Right renal pelvis (tissue), 4 donors: Measurements from ENCODE around the gene PANK4. TPM values are rescaled to one million over a fixed set of nuclear protein-coding genes. Genes with fewer than 3 reads are reported as not detected.

Experiments
- DNase-seq, 4 donors: peaks; one replicate each; pipeline ENCODE4 v3.0.0-alpha.2; 2013; ENCODE audit warnings: low read depth in 4 of 4, low spot score in 3 of 4, missing footprints in 1 of 4
- polyA plus RNA-seq, 4 donors: library from polyadenylated mRNA; unstranded; fragments of 120-200 nt; gene quantifications; one replicate each; pipeline ENCODE4 v1.2.1, GENCODE V29; 2013; ENCODE audit not compliant: insufficient read length in 4 of 4

Gene PANK4
- polyA plus RNA-seq, 4 donors = 27.3 to 30.8 (median 29.3) TPM

DNA sequence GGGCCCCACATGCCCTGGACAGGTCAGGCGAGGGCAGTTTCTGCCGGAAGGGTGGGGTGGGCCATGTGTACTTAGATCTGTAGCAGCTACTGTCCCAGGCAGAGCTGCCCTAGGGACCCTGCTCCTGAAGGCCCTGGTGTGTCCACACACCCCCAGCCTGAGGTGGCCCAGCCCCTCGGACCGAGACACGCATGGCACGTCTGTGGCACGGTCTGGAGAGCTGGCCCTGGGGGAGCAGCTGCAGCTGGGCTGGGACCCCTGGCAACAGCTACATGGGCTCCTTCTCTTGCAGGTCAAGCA lies 24.6 kb downstream of the PANK4 start:
- DNase-seq = no peak

DNA sequence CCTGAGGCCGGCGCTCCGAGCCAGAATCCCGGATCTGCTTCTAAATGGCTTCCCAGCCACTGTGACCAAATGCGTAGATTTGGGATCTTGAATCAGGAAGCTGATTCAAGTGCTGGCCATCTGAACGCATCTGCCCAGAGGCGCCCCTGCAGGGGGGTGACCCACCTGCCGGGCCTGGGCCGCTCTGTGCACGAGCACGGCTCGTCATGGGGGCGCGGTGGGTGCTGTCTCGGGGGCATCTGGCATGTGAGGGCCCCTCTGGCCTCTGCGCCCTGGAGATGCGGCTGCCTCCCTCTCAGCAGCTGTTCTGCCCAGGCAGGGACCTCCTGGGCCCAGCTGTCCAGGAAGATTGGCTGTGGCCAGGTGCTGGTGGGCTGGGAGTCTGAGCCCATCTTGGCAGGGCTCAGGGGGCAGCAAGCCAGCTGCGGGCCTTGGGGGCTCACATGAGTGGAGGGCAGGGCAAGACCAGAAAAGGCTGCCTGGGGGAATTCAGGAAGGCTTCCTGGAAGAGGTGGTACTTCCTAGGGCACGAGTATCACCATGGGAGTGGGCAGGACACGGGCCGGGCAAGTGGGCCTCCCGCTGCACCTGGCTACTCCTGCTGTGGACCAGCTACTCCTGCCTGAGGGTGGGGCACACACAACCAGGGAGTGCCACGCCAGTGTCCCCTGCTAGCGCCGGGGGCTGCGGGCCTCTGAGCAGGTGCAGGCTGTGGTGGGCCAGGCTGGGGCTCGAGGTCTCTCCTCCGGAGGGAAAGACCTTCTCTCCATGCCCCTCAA lies 25.2 kb downstream of the PANK4 start:
- DNase-seq = no peak

DNA sequence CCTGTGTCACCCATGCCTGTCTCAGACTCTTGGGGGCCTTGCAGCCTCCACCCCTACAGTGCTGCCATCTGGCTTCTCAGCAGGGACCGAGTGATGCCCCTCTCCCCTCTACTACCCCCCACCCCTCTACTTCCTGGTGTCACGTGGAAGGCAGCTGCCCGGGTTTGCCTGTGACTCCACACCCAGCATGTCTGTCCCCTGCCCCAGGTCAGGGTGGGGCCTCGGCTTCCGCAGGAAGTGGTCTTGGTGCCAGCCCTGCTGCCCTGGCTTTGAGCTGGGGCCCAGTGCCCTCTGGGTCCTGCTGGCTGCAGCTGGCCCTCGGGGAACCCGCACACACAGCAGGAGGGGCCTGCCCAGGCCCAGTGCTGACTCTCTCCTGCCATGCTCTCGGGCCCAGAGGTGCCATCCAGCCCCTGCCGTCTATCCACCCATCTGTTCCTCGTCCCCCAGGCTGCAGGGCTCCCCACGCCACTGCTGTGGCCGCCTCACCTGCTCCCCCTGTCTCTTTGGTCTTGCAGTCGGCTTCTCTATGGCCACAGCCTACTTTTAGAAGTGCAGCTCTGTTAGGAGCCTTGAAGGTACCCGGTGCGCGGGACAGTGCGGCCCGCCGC lies 26.3 kb downstream of the PANK4 start:
- no peak for DNase-seq

DNA sequence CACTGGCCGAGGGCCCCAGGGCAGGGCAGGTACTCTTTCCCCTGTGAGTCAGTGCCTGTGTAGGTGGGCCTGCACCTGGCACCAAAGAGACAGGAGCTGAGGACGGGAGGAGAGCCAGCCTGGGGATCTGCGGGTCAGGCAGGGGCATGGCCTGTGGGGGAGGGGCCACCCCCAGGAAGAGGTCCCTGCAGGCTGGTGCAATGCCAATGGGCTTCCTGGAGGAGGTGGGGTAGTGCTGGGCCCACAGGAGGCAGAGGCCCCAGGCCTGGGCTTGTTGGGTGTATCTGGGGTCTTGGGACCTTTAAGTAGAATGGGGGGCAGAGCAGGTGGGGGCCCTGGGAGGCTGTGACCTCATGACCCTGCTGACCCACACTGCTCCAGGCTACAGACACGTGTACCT lies 27.1 kb downstream of the PANK4 start:
- no peak for DNase-seq

DNA sequence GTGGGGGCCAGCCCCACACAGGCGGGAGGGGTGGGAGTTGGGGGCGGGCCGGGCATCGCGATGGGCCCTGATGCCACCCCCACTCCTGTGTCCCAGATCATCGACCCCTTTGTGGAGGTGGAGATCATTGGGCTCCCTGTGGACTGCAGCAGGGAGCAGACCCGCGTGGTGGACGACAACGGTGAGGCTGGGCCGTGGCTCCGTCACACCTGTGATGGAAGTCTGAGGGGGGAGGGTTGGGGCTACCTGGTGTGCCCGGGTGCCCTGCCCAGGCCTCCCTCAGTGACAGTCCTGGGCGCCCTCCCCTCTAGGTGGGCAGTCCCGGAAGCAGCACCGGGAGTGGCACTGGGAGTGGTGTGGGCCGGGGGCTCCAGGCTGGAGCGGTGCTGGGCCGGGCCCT lies 27.7 kb downstream of the PANK4 start:
- no peak for DNase-seq

DNA sequence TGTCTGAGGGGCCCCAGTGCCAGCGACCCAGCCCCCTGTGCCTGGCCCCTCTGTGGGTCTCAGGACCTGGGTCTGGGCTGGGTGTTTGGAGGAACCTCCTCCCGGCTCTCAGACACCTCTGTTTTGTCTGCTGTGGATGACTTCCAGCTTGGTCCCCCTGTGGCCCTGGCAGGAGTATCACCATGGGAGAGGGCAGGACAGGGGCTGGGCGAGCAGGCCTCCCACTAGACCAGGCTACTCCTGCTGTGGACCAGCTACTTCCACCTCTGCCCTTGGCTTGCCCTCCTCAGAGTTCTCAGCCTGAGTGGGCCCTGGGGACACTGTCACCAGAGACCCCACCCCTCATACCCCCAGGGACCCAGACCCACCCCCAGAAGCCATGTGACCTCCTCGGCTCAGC lies 28.5 kb downstream of the PANK4 start:
- no peak for DNase-seq

DNA sequence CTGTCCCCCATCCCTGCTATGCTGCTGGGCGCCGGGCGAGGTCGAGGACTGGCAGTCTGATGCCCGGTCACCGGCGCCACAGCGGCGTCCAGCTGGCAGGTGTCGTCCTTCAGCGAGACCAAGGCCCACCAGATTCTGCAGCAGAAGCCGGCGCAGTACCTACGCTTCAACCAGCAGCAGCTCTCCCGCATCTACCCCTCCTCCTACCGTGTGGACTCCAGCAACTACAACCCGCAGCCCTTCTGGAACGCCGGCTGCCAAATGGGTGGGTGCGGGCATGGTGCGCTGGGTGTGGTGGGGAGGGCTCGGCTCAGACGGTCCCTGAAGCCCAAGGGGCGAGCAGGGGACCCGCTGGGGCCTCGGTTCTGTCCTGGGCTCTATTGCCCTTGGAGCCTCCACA lies 29.6 kb downstream of the PANK4 start:
- no peak for DNase-seq

DNA sequence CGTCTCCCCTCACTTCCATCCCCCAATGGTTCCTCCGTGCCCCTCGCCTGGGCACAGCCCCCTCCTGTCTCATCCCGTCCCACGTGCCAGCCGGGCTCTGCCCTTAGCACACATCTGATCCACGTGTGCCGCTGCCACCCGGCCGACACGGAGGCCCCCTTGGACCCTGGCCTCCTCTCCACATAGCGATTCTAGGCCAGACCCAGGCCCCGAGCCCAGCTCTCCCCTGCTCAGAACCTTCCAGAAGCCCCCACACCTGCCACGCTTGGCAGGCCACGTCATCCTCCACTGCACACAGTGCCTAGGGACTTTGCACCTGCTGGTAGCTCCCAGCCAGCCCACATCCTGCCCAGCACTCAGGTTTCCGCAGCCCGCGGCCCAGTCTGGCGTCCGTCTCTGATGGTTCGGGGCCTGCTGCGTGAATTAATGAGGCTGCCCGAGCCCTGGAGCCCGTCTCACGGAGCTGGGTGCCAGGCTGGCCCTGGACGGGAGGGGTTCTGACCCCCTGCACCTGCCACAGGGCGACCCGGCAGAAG lies 30.2 kb downstream of the PANK4 start:
- DNase-seq = no peak

DNA sequence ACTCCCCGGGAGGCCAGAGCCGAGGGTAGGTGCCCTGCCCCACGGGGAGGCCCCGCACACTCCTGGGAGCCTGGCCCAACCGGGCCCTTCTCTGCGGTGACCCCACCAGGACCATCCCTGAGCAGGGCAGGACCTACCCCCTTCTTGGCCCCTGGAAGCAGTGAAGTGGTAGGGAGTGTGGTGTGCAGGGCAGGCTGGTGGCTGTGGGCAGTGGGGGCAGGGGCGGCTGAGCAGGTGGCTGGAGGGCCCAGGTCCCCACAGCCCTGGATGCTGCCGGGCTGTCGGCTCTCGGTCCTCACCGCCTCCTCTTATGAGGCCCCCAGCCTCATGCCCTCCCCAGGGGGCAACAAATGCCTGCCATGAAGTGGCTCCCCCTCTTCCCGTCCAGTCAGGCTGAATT lies 30.9 kb downstream of the PANK4 start:
- DNase-seq = no peak

DNA sequence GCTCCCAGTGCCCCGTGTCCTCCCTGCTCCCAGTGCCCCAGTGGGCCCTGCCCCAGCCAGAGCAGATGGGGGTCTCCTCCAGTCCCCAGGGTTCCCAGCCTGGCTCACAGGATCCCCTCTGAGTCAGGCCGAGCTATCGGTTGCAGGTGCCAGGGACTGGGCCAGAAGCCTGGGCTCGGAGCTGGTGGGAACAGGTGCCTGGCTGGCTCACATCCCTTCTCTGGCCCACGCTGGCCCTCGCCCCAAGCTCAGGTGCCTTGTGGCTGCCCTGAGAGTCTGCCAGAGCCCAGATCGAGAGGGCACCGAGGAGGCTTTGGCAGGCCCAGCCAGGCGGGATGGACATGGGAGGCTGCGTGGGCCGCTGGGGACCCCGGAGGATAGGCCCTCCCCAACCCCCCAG lies 31.4 kb downstream of the PANK4 start:
- DNase-seq = no peak

DNA sequence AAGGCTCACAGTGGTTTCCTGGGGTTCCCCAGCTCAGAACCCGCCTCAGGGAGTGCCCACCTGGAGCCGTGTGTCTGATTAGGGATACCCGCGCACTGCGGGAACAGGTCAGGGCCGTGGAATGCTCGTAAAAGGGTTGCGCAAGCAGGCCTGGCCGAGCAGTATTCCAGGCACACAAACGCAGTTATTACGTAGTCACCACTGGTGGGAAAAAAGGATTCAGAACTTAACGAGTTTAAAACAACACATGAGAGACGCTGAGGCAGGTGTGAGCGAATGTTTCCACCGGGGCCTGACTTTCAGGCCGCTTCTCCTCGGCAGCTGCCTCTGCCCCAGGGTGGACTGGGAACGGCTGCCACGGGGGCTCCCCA lies 32.1 kb downstream of the PANK4 start:
- DNase-seq = no peak

DNA sequence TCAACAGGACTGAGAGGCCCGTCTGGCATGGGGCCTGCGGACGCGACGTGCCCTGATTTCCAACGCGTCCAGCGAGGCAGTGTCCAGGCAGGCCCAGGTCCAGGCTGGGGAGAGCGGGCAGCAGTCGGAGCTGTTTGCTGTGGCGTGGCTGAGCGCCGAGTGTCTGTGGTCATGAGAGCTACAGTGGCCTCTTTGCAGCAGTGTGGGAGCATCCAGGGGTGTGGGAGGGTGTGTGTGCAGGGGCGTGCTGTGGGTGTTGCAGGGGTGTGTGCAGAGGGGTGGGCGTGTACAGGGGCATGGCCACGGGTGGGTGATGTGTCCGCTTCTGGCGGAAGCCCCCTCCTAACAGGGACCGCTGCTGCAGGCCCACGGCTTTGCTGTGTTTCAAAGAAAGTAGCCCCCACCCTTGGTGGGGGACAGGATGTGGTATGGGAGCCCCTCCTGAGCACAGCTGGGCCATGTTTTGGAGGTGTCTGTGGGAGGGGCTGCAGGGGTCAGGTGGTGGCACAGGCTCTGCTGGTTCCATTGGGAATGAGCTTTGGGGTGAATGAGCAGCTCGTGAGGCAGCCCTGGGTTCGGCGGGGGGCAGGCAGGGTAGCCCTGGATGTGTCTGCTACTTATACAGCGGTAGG lies 32.6 kb downstream of the PANK4 start:
- no peak for DNase-seq

DNA sequence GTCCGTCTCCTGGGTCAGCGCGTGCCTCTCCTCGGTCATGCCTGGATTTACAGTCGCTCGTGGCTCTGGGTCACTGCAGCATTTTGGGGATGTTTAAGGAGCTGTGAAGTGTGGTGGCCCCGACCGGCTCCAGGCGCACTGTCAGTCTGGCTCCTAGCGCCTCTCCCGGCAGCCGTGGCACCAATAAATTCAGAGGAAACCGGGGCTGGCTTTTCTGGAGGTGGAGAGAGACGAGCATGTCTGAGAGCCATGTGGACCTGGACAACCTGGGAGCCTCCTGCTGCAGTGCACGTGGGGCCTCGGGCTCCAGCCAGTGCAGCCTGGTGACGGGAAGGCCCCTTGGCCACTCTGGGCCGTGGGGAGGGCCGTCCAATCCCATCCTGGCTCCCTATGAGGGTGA lies 33.2 kb downstream of the PANK4 start:
- no peak for DNase-seq

DNA sequence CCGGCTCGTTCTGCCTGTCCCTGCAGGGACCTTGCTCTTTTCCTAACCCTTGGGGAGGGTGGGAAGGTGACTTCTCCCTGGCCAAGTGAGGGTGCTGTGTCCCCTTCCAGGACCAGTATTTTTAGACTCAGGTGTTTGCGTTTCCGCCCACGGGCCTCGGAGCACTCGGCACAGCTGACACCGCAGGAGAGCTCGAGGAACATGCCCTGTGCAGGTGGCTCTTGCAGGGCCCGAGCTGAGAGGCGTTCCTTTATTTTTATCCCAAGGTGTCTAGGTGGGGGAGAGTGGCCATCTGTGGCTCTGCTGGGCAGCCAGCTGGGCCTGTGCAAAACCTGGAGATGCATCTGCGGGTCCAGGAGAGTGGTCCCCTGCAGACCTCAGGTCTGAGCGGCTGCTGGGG lies 34.3 kb downstream of the PANK4 start:
- no peak for DNase-seq

DNA sequence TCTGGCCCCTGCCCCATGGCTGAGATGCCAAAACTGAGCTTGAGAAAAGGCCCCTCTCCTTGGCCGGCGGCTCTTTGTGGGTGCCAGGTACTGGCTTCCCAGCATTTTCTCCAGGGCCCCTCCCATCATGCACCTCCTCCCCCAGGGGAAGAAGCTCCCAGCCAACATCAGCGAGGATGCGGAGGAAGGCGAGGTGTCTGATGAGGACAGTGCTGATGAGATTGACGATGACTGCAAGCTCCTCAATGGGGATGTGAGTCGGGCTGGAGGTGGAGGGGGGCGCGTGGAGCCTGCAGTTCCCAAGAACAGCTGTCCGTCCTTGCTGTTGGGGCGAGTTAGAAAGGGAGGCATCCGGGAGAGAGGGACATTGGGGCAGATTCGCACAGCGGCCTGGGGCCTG lies 36.8 kb downstream of the PANK4 start:
- DNase-seq = no peak

DNA sequence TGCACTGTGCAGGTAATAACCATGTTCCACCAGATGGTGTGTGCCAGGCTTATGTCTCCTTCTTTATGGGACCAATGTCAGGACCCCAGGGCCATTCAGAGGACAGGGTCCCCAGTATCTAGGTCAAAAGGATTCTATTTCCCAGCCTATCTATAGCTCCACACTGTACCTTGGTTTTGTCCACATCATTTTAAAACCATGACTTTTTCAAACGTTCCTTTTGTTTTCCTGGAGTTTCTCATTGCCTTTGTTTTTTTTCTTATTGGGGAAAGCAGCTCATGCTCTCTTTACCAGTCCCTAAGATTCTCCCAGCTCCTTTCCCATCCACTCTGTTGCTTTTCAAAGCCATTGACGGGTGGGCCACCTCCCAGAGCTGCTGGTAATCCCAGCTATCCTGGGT lies 37.7 kb downstream of the PANK4 start:
- no peak for DNase-seq

DNA sequence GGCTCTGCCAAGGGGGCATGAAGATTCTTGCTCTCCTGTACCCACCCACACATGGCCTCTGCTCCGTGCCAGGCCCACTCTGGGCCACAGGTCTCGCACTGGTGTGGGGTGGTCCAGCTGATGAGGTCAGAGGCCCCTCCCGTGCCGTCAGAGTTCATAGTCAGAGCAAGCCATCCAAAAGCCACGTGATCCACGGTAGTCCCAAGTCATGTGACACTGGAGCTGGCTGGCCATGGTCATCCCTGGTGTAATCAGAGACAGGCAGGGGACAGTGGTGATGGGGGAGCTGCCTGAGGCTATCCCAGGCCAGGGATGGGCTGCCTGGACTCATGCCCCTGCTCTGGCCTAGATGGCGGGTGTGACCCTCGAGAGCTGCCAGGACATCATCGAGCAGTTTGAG lies 39.8 kb downstream of the PANK4 start:
- DNase-seq = no peak

DNA sequence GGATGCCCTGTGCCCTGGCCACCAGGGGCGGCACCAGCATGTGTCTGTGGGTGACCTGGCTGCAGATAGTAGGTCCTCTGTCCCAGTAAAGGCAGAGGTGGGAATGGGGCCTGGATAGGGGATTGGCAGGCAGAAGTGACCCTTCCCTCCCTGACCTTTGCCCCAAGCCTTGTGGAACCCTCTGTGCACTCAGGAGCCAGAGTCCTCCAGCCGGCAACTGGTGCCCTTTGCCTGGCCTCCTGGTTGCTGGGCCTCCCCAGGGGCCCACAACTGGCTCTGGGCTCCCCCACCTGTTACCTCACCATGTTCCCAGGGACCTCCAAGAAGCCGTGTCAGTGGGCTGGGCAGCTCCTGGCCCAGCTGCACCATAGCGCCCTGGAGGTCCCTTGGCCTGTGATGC lies 40.4 kb downstream of the PANK4 start:
- DNase-seq = no peak

DNA sequence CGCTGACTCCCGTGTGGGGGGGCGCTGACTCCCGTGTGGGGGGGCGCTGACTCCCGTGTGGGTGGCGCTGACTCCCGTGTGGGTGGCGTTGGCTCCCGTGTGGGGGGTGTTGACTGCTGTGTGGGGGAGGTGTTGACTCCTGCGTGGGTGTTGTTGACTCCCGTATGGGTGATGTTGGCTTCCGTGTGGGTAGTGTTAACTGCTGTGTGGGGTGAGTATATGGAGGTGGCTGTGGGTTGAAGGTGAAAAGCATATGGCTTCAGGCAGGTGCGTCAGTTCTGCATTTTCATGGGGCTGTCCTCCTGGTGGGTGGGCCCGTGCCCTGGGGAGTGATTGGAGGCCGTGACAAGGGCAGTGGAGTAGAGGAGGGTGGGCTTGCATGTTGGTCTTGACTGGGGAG lies 42.4 kb downstream of the PANK4 start:
- no peak for DNase-seq

DNA sequence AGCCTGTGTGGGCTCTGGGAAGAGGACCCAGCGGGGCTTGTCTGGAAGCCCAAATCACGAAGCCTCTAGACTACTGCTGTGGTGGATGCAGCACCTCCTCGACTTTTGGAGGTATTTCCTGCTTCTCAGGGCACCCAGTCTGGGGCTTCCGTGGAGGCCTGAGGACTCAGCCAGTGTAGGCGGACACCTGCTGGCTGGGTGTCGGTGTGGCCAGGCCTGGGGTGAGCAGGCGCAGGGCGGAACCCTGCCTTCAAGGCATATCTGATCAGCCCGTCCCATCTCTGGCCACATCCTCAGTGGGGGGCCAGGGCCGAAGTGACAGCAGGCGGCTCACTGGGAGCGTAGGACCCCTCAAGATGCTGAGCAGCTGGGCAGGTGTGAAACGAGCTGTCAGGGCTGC lies 43.4 kb downstream of the PANK4 start:
- no peak for DNase-seq

DNA sequence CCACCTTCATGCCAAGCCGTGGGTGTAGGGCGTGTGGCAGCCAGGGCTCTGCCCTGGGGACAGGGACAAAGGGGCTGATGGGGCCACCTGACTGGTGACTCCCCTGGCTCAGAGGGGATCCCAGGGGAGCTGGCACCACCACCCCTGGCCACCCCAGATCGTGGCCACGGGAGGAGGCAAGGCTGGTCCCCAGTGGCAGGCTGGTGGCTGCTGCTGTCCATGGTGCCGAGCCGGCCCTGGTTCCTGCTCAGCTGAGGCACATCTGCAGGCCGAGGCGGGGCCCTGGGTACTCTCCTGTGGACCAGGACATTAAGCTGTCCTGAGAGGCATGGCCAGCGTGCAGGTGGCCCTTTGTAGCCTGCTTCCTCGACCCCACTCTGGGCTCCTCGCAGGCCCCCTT lies 43.8 kb downstream of the PANK4 start:
- DNase-seq = no peak

DNA sequence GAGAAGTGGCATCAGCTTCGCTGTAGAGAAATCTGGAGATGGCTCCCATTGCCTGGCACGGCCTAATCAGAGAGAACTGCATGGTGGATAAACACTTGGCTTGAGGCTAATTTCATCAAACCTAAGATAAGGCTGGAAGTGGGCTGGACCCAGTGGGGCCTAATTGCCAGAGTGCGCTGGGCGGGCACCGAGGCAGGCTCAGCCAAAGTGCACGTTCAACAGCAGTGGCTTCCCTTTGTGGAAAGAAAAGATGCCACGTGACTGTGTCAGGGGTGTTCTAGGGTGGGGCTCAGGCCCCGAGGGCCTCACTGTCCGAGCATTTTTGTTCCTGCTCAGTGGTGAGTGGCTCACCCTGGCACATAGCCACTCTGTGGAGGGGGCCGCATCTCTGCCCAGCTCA lies 44.5 kb downstream of the PANK4 start:
- no peak for DNase-seq
